ENCODE data around the gene TENT4A.

The TENT4A gene

GRCh38 chr5:6715271-6715670 lies 2.0 kb downstream of the TENT4A start:
- in situ Hi-C loops (cut with HindIII; ENCODE audit: low pct_ligation_motif_present, low pct_unique_long_range_greater_than_20kb, low sequenced_read_pairs): no loop called here
- DNase-seq: no peak

- DNase-seq: no peak
- in situ Hi-C loops (cut with HindIII; ENCODE audit: low pct_ligation_motif_present, low pct_unique_long_range_greater_than_20kb, low sequenced_read_pairs): no loop called here
These were observed 2.8 kb downstream of the TENT4A start for GRCh38 chr5:6715758-6716628.

GRCh38 chr5:6716629-6717149 lies 3.5 kb downstream of the TENT4A start:
- no peak for DNase-seq
- in situ Hi-C loops (cut with HindIII; ENCODE audit: low pct_ligation_motif_present, low pct_unique_long_range_greater_than_20kb, low sequenced_read_pairs): no loop called here

- in situ Hi-C loops (cut with HindIII; ENCODE audit: low pct_ligation_motif_present, low pct_unique_long_range_greater_than_20kb, low sequenced_read_pairs): no loop called here
- DNase-seq: no peak
These were observed 4.0 kb downstream of the TENT4A start for GRCh38 chr5:6717247-6717646.

GRCh38 chr5:6717687-6718086 lies 4.5 kb downstream of the TENT4A start:
- in situ Hi-C loops (cut with HindIII; ENCODE audit: low pct_ligation_motif_present, low pct_unique_long_range_greater_than_20kb, low sequenced_read_pairs): no loop called here
- no peak for DNase-seq

- no peak for DNase-seq
- in situ Hi-C loops (cut with HindIII; ENCODE audit: low pct_ligation_motif_present, low pct_unique_long_range_greater_than_20kb, low sequenced_read_pairs): no loop called here
These were observed 5.0 kb downstream of the TENT4A start for GRCh38 chr5:6718161-6718681.

- in situ Hi-C loops (cut with HindIII; ENCODE audit: low pct_ligation_motif_present, low pct_unique_long_range_greater_than_20kb, low sequenced_read_pairs): no loop called here
These were observed 5.5 kb downstream of the TENT4A start for GRCh38 chr5:6718718-6719117.

GRCh38 chr5:6719417-6719816 lies 6.2 kb downstream of the TENT4A start:
- in situ Hi-C loops (cut with HindIII; ENCODE audit: low pct_ligation_motif_present, low pct_unique_long_range_greater_than_20kb, low sequenced_read_pairs): no loop called here
- DNase-seq: no peak

More at GRCh38 chr5:6718718-6719117, 5.5 kb downstream of the TENT4A start:
- no peak for DNase-seq

GRCh38 chr5:6719896-6720560 lies 6.8 kb downstream of the TENT4A start:
- in situ Hi-C loops (cut with HindIII; ENCODE audit: low pct_ligation_motif_present, low pct_unique_long_range_greater_than_20kb, low sequenced_read_pairs): no loop called here
- DNase-seq: no peak

GRCh38 chr5:6720561-6720921 lies 7.3 kb downstream of the TENT4A start:
- in situ Hi-C loops (cut with HindIII; ENCODE audit: low pct_ligation_motif_present, low pct_unique_long_range_greater_than_20kb, low sequenced_read_pairs): no loop called here
- no peak for DNase-seq

- in situ Hi-C loops (cut with HindIII; ENCODE audit: low pct_ligation_motif_present, low pct_unique_long_range_greater_than_20kb, low sequenced_read_pairs): no loop called here
- DNase-seq: no peak
These were observed 8.2 kb downstream of the TENT4A start for GRCh38 chr5:6721442-6721841.

- in situ Hi-C loops (cut with HindIII; ENCODE audit: low pct_ligation_motif_present, low pct_unique_long_range_greater_than_20kb, low sequenced_read_pairs): no loop called here
- no peak for DNase-seq
These were observed 8.8 kb downstream of the TENT4A start for GRCh38 chr5:6722015-6722414.

GRCh38 chr5:6723122-6723815 lies 10.0 kb downstream of the TENT4A start:
- no peak for DNase-seq
- in situ Hi-C loops (cut with HindIII; ENCODE audit: low pct_ligation_motif_present, low pct_unique_long_range_greater_than_20kb, low sequenced_read_pairs): no loop called here

- in situ Hi-C loops (cut with HindIII; ENCODE audit: low pct_ligation_motif_present, low pct_unique_long_range_greater_than_20kb, low sequenced_read_pairs): no loop called here
These were observed 10.6 kb downstream of the TENT4A start for GRCh38 chr5:6723816-6724300.

GRCh38 chr5:6724321-6724929 lies 11.2 kb downstream of the TENT4A start:
- in situ Hi-C loops (cut with HindIII; ENCODE audit: low pct_ligation_motif_present, low pct_unique_long_range_greater_than_20kb, low sequenced_read_pairs): no loop called here
- DNase-seq: no peak

More at GRCh38 chr5:6723816-6724300, 10.6 kb downstream of the TENT4A start:
- DNase-seq: no peak

GRCh38 chr5:6725421-6725820 lies 12.2 kb downstream of the TENT4A start:
- no peak for DNase-seq
- in situ Hi-C loops (cut with HindIII; ENCODE audit: low pct_ligation_motif_present, low pct_unique_long_range_greater_than_20kb, low sequenced_read_pairs): loop anchor here (25.0 kb wide), 1 partner anchor 88 kb away; the partner anchor contains the start of genes NSUN2 and SRD5A1

- in situ Hi-C loops (cut with HindIII; ENCODE audit: low pct_ligation_motif_present, low pct_unique_long_range_greater_than_20kb, low sequenced_read_pairs): loop anchor here (25.0 kb wide), 1 partner anchor 89 kb away; the partner anchor contains the start of genes NSUN2 and SRD5A1
- DNase-seq: no peak
These were observed 12.8 kb downstream of the TENT4A start for GRCh38 chr5:6726006-6726405.

- in situ Hi-C loops (cut with HindIII; ENCODE audit: low pct_ligation_motif_present, low pct_unique_long_range_greater_than_20kb, low sequenced_read_pairs): loop anchor here (25.0 kb wide), 1 partner anchor 90 kb away; the partner anchor contains the start of genes NSUN2 and SRD5A1
- DNase-seq: no peak
These were observed 14.0 kb downstream of the TENT4A start for GRCh38 chr5:6727231-6727630.
